Measurements from ENCODE around the gene DPT.

Gene DPT

GRCh38 chr1:168759077-168759476 is 30.1 kb upstream of the DPT start:
- no peak overlapping the region for H3K4me3 Mint-ChIP-seq
- no peaks in the 10 kb centered on the region for H3K9me3 Mint-ChIP-seq
- H3K36me3 Mint-ChIP-seq (ENCODE audit: insufficient read depth), result no peaks in the 10 kb centered on the region
- H3K27ac Mint-ChIP-seq (ENCODE audit: low read depth), result no peak overlapping the region
- no peaks in the 10 kb centered on the region for H3K4me1 Mint-ChIP-seq
- DNase-seq (ENCODE audit: low spot score in 2 of 2), result no peak
- H3K27me3 Mint-ChIP-seq, result no peaks in the 10 kb centered on the region
- ATAC-seq (replicated peaks; ENCODE audit: extremely low read depth, poor library complexity, severe bottlenecking), result no peak

DNA sequence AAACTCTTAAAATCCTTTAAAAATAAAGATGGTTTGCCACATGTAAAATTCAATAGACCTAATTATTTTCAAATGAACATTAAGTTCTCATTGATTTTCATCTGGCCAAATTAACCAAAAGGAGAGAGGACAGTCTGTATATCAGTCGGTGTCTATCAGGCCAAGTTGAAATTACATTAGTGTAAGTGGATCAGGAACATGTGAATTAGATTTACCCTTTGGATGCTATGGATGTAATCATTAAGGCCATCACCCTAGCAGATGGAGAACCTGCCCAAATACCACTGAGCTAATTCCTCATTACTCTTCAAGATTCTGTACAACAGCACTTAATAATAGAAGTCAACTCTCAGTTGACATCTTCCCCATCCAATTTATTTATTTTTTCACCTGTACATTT is 29.5 kb upstream of the DPT start:
- H3K4me1 Mint-ChIP-seq, result no peaks in the 10 kb centered on the region
- ATAC-seq (replicated peaks; ENCODE audit: extremely low read depth, poor library complexity, severe bottlenecking) (no peak), DNase-seq (ENCODE audit: low spot score in 2 of 2) (no peak)
- no peak overlapping the region for H3K27ac Mint-ChIP-seq (ENCODE audit: low read depth)
- no peaks in the 10 kb centered on the region for H3K27me3 Mint-ChIP-seq
- no peak overlapping the region for H3K4me3 Mint-ChIP-seq
- H3K9me3 Mint-ChIP-seq, result no peaks in the 10 kb centered on the region
- no peaks in the 10 kb centered on the region for H3K36me3 Mint-ChIP-seq (ENCODE audit: insufficient read depth)

DNA sequence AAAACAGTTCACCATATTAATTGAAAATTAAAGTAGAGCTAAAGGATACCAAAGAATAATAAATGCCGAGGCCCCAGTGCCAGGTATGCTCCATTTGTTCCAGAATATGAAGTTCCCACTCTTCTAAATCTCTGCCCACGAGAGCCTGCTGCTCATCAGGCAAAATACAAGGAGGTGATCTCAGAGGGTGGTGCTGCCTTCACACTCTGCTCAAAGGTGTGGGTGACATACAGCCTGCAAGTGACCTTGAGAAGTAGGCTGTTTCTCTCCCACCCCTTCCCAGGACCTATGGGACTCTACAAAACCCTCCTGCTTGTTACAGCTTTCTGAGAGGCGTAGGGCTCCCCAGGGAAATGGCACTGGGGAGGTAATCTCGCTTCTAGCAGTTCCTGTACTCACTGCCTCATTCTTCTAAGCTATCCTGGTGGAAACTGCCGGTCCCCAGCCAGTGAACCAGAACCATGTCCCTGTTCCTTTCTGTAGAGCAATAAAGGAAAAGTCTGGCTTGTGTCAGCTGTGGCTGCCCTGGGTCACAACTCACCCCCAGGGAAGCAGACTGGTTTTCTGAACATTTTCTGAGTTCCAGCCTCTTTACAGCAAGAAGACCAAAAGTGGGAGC is 26.9 kb upstream of the DPT start:
- Mint-ChIP-seq H3K27me3 (peaks cover 18% of the 10 kb centered on the region), H3K9me3 (no peaks in the 10 kb centered on the region), H3K27ac (ENCODE audit: low read depth) (no peak overlapping the region), H3K36me3 (ENCODE audit: insufficient read depth) (no peaks in the 10 kb centered on the region), H3K4me3 (no peak overlapping the region), H3K4me1 (no peaks in the 10 kb centered on the region)
- DNase-seq (ENCODE audit: low spot score in 2 of 2) (no peak), ATAC-seq (replicated peaks; ENCODE audit: extremely low read depth, poor library complexity, severe bottlenecking) (no peak)

GRCh38 chr1:168752171-168752832 is 23.3 kb upstream of the DPT start:
- Mint-ChIP-seq H3K27ac (ENCODE audit: low read depth) (no peak overlapping the region), H3K4me3 (no peak overlapping the region), H3K36me3 (ENCODE audit: insufficient read depth) (no peaks in the 10 kb centered on the region), H3K9me3 (no peaks in the 10 kb centered on the region), H3K4me1 (no peaks in the 10 kb centered on the region), H3K27me3 (peaks cover 34% of the 10 kb centered on the region)
- ATAC-seq (replicated peaks; ENCODE audit: extremely low read depth, poor library complexity, severe bottlenecking) (no peak), DNase-seq (ENCODE audit: low spot score in 2 of 2) (no peak)

- H3K36me3 Mint-ChIP-seq (ENCODE audit: insufficient read depth), result no peaks in the 10 kb centered on the region
- H3K4me1 Mint-ChIP-seq, result no peaks in the 10 kb centered on the region
- peaks cover 43% of the 10 kb centered on the region for H3K27me3 Mint-ChIP-seq
- DNase-seq (ENCODE audit: low spot score in 2 of 2) (no peak), ATAC-seq (replicated peaks; ENCODE audit: extremely low read depth, poor library complexity, severe bottlenecking) (no peak)
- no peak overlapping the region for H3K4me3 Mint-ChIP-seq
- H3K27ac Mint-ChIP-seq (ENCODE audit: low read depth), result no peak overlapping the region
- H3K9me3 Mint-ChIP-seq, result no peaks in the 10 kb centered on the region
These were observed 22.2 kb upstream of the DPT start for GRCh38 chr1:168751195-168751650.

DNA sequence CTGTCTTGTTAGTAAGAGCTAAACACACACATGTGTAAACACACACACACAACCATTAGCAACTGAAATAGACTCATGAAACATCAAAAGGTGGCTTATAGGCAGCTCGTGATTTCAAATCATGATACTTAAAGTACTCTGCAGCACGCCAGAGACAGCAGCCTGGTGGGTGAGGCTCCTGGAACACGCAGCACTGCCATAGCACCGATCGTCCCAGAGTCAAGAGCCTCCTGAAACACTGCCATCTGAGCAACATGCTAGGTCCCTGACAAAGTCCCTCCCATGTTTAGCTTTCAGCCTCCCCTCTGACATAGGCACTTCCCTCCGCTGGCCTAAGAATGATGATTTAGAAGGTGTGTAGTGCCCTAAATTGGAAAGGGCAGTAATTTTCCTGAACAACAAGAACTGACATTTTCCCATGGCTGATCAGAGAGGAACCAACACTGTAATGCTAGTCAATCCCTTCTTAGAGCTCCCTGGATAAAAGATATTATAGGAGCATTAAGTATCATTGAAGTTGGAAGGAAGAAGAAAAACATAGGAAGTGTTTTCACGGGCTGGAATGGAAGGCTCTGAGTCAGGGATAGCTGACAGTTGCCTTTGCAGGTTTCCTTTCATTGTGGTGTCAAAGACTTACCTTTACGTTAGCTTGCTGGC is 14.1 kb upstream of the DPT start:
- peaks cover 10% of the 10 kb centered on the region for H3K27me3 Mint-ChIP-seq
- no peaks in the 10 kb centered on the region for H3K4me1 Mint-ChIP-seq
- ATAC-seq (replicated peaks; ENCODE audit: extremely low read depth, poor library complexity, severe bottlenecking) (no peak), DNase-seq (ENCODE audit: low spot score in 2 of 2) (no peak)
- H3K4me3 Mint-ChIP-seq, result no peak overlapping the region
- H3K36me3 Mint-ChIP-seq (ENCODE audit: insufficient read depth), result peaks cover 2% of the 10 kb centered on the region
- no peak overlapping the region for H3K27ac Mint-ChIP-seq (ENCODE audit: low read depth)
- no peaks in the 10 kb centered on the region for H3K9me3 Mint-ChIP-seq

DNA sequence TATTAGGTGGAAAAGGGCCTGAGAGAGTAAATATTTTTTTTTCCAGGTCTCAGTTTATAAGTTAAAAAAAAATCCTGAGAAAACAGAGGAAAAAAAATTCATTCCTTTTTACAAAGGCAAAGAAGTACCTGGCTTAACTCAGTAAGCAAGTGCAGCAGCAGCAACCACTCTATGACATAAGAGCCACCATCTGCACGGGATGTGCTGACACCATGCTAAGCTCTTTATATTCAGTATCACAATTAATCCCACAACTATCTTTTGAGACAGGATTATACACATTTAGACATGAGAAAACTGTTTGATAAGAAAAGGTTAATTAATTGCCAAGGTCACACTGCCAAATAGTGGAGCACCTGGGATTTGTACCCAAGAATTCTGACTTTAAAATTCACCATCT is 13.4 kb upstream of the DPT start:
- DNase-seq (ENCODE audit: low spot score in 2 of 2), result no peak
- no peaks in the 10 kb centered on the region for H3K9me3 Mint-ChIP-seq
- no peak for ATAC-seq (replicated peaks; ENCODE audit: extremely low read depth, poor library complexity, severe bottlenecking)
- H3K4me3 Mint-ChIP-seq, result no peak overlapping the region
- H3K4me1 Mint-ChIP-seq, result no peaks in the 10 kb centered on the region
- peaks cover 9% of the 10 kb centered on the region for H3K27me3 Mint-ChIP-seq
- H3K36me3 Mint-ChIP-seq (ENCODE audit: insufficient read depth), result peaks cover 2% of the 10 kb centered on the region
- H3K27ac Mint-ChIP-seq (ENCODE audit: low read depth), result no peak overlapping the region

DNA sequence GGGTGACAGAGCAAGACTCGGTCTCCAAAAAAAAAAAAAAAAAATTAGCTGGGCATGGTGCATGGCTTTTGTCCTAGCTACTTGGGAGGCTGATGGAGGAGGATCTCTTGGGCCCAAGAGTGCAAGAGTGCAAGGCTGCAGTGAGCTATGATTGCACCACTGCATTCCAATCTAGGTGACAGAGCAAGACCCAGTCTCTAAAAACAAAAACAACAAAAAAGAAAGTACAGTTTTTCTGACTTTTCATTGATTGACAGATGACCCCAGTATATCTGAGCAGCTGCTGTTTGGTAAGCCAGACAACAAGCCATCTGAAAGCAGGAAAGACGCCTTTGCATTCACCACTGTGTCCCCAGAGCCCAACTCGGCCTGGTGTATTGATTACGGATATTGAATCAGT is 10.9 kb upstream of the DPT start:
- DNase-seq (ENCODE audit: low spot score in 2 of 2) (no peak), ATAC-seq (replicated peaks; ENCODE audit: extremely low read depth, poor library complexity, severe bottlenecking) (no peak)
- H3K36me3 Mint-ChIP-seq (ENCODE audit: insufficient read depth), result peaks cover 2% of the 10 kb centered on the region
- no peak overlapping the region for H3K27ac Mint-ChIP-seq (ENCODE audit: low read depth)
- no peaks in the 10 kb centered on the region for H3K9me3 Mint-ChIP-seq
- no peaks in the 10 kb centered on the region for H3K4me1 Mint-ChIP-seq
- H3K27me3 Mint-ChIP-seq, result peaks cover 10% of the 10 kb centered on the region
- no peak overlapping the region for H3K4me3 Mint-ChIP-seq

DNA sequence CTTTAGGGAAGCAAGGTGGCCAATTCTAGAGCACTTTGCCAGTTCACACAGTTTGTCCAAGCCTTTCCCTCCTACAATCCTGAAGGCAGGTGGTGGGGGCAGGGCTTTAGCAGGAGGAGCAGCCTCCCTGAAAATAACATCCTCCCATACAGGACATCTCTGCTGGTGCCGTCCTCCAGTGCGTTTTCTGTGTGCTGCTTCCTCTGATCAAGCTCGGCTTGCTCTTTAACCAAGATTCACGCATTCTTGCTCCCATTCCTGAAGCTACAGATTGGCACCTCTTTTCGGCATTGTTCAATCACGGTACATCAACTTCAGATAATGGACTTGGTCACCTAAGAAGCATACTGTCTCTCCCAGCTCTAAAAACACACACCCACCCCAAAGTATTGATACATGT is 7.5 kb upstream of the DPT start:
- Mint-ChIP-seq H3K9me3 (no peaks in the 10 kb centered on the region), H3K4me1 (no peaks in the 10 kb centered on the region), H3K27ac (ENCODE audit: low read depth) (no peak overlapping the region), H3K36me3 (ENCODE audit: insufficient read depth) (peaks cover 2% of the 10 kb centered on the region), H3K4me3 (no peak overlapping the region), H3K27me3 (peaks cover 19% of the 10 kb centered on the region)
- no peak for DNase-seq (ENCODE audit: low spot score in 2 of 2)
- ATAC-seq (replicated peaks; ENCODE audit: extremely low read depth, poor library complexity, severe bottlenecking), result no peak

DNA sequence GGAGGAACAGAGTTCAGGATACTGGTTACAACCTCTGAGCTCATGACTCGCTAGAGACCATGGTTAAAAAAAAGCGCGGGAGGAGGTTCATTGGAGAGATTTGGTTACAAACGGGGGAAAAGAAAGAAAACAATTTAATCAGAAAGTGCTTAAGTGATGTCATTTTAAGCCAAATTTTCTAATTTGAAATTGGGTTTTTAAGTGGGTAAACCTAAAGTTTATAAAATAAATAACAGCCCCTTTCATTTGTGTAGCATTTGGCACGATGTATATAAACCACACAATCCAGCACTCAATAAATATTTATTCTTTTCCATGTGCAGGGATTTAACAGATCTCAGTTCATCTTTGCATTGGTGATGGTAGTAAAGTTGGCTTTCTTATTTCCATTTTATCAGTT is 7.0 kb upstream of the DPT start:
- Mint-ChIP-seq H3K27me3 (peaks cover 19% of the 10 kb centered on the region), H3K36me3 (ENCODE audit: insufficient read depth) (peaks cover 2% of the 10 kb centered on the region), H3K4me3 (no peak overlapping the region), H3K9me3 (no peaks in the 10 kb centered on the region), H3K4me1 (no peaks in the 10 kb centered on the region), H3K27ac (ENCODE audit: low read depth) (no peak overlapping the region)
- DNase-seq (ENCODE audit: low spot score in 2 of 2), result no peak
- no peak for ATAC-seq (replicated peaks; ENCODE audit: extremely low read depth, poor library complexity, severe bottlenecking)

- Mint-ChIP-seq H3K4me3 (no peak overlapping the region), H3K9me3 (no peaks in the 10 kb centered on the region), H3K36me3 (ENCODE audit: insufficient read depth) (peaks cover 2% of the 10 kb centered on the region), H3K4me1 (no peaks in the 10 kb centered on the region), H3K27me3 (peaks cover 19% of the 10 kb centered on the region), H3K27ac (ENCODE audit: low read depth) (no peak overlapping the region)
- DNase-seq (ENCODE audit: low spot score in 2 of 2) (no peak), ATAC-seq (replicated peaks; ENCODE audit: extremely low read depth, poor library complexity, severe bottlenecking) (no peak)
These were observed 5.9 kb upstream of the DPT start for GRCh38 chr1:168734946-168735345.

- ATAC-seq (replicated peaks; ENCODE audit: extremely low read depth, poor library complexity, severe bottlenecking), result no peak
- no peak overlapping the region for H3K4me3 Mint-ChIP-seq
- H3K27me3 Mint-ChIP-seq, result peaks cover 19% of the 10 kb centered on the region
- H3K27ac Mint-ChIP-seq (ENCODE audit: low read depth), result no peak overlapping the region
- H3K36me3 Mint-ChIP-seq (ENCODE audit: insufficient read depth), result peaks cover 2% of the 10 kb centered on the region
- no peaks in the 10 kb centered on the region for H3K4me1 Mint-ChIP-seq
- no peaks in the 10 kb centered on the region for H3K9me3 Mint-ChIP-seq
- no peak for DNase-seq (ENCODE audit: low spot score in 2 of 2)
These were observed 5.3 kb upstream of the DPT start for GRCh38 chr1:168734271-168734670.

DNA sequence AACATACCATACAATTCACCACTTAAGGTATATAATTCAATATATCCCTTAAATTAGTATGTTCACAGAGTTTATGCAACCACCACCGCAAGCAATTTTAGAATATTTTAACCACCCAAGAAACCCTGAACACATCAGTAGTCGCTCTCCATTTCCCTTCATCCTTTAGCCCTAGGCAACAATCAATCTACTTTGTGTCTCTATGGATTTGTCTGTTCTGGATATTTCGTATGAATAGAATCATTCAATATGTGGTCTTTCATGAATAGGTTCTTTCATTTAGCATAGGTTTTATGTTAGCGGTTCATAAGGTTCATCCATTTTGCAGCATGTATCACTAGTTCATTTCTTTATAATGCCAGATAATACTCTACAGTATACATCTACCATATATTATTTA is 4.2 kb upstream of the DPT start:
- Mint-ChIP-seq H3K27ac (ENCODE audit: low read depth) (no peak overlapping the region), H3K9me3 (no peaks in the 10 kb centered on the region), H3K36me3 (ENCODE audit: insufficient read depth) (no peaks in the 10 kb centered on the region), H3K4me1 (no peaks in the 10 kb centered on the region), H3K27me3 (peaks cover 19% of the 10 kb centered on the region), H3K4me3 (no peak overlapping the region)
- DNase-seq (ENCODE audit: low spot score in 2 of 2) (no peak), ATAC-seq (replicated peaks; ENCODE audit: extremely low read depth, poor library complexity, severe bottlenecking) (no peak)

Measured in central memory CD8-positive, alpha-beta T cell (primary cell).